Activated naive CD4-positive, alpha-beta T cell (primary cell): ENCODE measurements around the gene SLC6A12.
"Not testable (repeated sequence)": the region's sequence is repeated elsewhere in the genome, so short reads cannot be mapped to it uniquely, and the experiment has no call there.

Experiments used
- DNase-seq, 4 experiments: peaks; one replicate each; lab custom pipeline; 2025; lab: John Stamatoyannopoulos, UW

The SLC6A12 gene

GRCh38 chr12:217029-217428, 3.1 kb upstream of the SLC6A12 start:
- not testable (repeated sequence) for DNase-seq

GRCh38 chr12:215116-215515, 1.2 kb upstream of the SLC6A12 start:
- DNase-seq, result no peak

DNA sequence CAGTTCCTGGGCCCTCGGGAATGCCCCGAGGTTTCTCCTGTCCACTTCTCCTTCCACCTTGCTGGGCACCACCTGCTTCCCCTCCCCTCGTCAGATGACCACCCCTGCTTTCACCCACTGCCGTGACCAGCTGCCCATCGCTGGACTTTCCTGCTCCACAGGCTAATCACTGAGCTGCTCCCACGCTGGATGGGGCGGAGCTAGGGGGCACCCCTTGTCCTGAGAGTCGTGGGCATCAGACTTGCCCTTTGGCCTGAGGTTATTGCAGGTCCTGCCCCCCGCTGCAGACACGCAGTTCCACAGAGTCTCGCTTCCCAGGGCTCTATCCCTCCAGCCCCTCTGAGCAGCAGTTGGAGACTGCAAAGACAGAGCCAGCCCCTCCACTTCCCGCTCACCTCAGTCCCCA, 427 bp downstream of the SLC6A12 start:
- no peak for DNase-seq

- no peak for DNase-seq
These were observed 1.0 kb downstream of the SLC6A12 start for GRCh38 chr12:212715-213526.

GRCh38 chr12:212415-212714, 1.6 kb downstream of the SLC6A12 start:
- DNase-seq, result no peak

DNA sequence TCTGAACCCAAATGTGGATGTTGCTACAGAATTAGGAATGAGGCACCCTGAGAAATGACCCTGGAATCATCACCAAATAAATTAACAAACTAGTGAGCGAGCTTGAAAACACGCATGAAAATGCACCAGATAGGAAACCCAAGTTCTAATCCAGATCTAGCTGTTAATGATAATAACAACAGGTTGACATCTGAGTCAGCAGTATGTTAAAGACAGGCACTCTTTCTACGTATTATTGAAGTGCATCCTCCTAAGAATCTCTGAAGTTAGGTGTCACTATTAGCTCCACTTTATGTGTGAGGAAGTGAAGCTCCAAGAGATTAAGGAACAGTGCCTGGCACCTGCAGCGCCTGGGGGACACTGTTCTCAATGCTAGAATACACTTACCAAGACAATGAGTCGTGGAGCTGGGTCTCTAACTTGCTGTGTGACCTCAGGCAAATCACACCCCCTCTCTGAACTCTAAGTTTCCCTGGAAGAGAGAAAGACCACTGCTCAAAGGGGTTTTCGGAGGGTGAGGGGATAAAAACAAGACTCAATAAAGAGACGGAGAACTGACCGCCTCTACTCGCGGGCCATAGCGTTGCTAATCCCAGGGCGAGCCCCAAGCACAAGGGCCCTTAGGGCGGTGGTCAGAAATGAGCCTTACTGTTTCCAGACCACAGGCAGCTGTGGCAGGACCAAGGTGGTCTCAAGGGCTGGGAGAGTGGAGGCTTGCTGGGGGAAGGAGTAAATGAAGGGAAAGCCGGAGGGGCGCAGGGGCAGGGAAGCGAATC, 2.1 kb downstream of the SLC6A12 start:
- no peak for DNase-seq

- no peak for DNase-seq
These were observed 2.9 kb downstream of the SLC6A12 start for GRCh38 chr12:211142-211465.

DNA sequence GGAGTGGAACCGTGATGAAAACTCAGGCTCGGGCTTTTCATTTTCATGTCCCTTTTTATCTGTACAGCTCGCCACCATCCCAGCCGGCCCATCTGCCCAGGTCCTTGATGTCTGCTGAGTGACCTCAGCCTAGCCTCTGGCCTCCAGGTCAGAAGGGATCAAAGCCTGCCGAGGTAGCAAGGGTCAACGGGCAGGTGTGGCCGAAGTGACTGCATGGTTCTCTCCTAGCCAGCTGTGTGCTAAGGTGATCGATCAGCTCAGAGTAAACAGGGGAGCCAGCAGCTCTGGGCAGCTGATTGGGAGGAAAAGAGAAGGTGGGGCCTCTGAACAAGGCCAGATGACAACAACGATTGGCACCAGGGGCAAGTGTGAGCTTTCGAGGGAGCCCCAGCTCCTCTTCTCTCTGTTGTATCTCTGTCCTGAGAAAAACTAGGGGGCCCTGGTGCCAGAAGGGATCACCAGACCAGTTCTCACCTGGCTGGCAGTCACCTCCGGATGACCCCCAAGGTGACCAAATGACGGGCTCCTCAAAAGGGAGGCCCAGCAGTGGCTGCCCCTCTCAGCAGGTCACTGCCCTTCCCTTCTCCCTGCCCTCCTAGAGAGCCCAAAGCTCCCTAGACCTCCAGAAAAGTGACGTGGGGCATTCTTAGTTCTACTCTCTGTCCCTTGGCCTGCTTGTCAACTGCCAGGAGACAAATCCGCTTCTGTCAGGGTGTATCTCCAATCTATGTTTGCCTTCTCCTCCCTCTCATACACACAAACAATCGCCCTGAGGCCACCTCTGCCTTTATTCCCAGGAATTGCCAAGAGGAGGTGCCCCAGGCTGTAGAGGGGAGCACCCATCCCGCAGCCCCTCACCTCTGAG, 3.4 kb downstream of the SLC6A12 start:
- DNase-seq, result no peak

DNA sequence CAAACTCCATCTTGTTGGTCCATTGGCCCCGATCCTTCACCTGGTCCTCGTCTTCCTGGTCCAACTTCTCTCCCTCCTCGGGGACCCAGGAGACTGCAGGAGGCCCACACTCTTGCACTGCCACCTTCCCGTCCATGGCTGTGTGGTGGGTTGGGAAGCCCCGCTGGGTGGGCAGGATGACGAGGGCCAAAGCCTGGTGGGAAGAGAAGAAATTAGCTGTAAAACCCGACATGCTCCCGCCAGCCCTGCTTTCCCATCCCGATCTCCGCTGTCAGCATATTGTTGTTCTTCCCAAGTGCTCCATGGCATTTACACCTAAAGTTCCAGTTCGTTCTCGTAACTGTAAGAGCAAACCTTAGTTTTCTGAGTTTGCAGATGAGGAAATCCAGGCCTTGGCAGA, 4.1 kb downstream of the SLC6A12 start:
- no peak for DNase-seq

- DNase-seq, result no peak
These were observed 4.7 kb downstream of the SLC6A12 start for GRCh38 chr12:209246-209645.

DNA sequence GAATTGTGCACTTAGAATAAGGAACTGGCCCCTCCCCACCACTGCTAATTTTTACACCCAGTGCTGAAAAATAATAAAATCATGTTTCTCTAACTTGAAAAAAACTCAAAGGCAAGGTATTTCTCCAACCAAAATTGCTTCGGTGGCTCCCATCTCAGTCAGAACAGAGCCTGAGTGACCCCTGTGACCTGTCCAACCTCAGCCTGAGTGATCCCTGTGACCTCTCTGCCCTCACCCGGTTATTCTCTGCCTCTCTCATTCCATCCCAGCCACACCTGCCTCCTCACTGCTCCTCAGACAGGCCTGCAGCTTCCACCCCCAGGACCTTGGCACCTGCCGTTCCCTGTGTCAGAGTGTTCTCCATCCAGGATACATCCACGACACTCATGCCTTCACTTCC, 5.1 kb downstream of the SLC6A12 start:
- DNase-seq, result no peak

GRCh38 chr12:207804-208203, 6.2 kb downstream of the SLC6A12 start:
- DNase-seq, result no peak

GRCh38 chr12:206746-207440, 7.1 kb downstream of the SLC6A12 start:
- no peak for DNase-seq

DNA sequence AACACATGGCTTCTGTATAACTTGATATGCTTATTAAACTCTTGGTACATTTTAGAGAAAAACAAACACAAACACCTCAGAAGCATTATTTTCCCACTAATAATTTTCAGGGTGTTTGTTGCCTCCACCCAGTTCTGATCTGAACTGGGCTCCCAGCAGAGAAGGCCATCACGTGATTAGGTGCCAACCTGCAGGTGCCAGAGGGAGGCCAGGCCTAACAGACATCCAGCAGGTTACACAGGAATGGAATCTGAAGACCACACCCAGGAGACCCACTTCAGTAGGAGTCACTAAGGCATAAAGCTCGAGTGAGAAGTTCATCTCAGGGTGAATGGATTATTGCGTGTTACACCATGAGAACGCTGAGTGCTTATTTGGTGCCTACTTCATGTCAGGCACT, 8.9 kb downstream of the SLC6A12 start:
- DNase-seq, result no peak

DNA sequence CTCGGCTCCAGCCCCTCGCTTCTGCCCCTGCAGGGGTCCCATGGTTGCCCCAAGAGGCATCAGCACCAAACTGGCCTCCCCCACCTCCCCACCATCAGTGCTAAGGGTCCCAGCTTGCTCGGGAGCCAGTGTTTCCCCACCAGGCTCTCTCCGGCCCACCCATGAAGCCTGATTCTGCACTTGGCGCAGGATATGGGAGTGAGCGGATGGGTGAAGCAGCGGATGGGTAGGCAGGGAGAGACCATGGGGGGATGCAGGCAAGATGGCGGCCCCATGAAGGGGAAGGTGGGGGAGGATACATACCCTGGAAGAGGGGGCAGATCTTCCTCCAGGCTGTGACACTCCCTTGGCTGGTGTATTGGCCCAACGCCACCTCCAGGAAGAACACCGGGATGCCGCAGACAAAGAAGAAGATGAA, 9.7 kb downstream of the SLC6A12 start:
- no peak for DNase-seq

GRCh38 chr12:203462-204260, 10.3 kb downstream of the SLC6A12 start:
- no peak for DNase-seq

- no peak for DNase-seq
These were observed 10.9 kb downstream of the SLC6A12 start for GRCh38 chr12:203074-203461.

DNA sequence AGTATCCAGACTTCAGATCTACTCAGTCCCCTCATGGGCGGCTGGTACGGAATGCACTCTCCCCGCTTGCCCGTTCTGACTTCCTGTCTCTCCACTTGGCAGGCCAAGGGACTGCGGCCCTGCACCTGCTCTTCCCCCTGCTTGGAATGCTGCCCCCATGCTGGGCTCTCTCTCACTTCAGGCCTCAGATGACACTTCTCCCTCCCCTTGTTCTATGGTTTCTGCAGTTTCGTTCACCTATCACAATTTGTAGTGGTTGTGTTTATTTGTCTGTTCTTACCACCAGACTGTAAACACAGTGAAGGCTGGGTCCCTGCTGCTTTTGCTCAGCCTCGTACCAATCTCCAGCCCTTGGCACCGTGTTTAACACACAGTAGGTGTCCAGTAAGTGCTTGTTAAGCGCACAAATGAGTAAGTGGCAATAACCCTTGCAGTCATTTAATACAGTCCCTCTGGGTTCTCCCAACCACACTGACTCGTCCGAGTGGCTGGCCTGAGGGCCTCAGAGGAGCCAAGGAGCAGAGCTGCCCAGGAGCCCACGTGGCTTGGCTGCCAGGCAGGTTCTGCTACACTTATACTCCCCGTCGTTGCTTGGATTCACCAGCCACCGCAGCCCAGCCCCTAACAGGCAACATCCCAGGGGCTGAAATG, 11.8 kb downstream of the SLC6A12 start:
- no peak for DNase-seq

GRCh38 chr12:201361-201760, 12.6 kb downstream of the SLC6A12 start:
- no peak for DNase-seq

- no peak for DNase-seq
These were observed 15.3 kb downstream of the SLC6A12 start for GRCh38 chr12:198705-199104.
